ENCODE results near the gene WDR75.

GRCh38 chr2:189506514-189506976 is 65.3 kb downstream of the WDR75 start:
- TF ChIP-seq CTCF (IDR thresholded peaks at IDR 0.05): no peak
- TF ChIP-seq POLR2AphosphoS5 (IDR thresholded peaks at IDR 0.05): no peak
